Cardiac septum (tissue), 1 donor: ENCODE data around the gene KCTD5. TPM values are rescaled to one million over a fixed set of nuclear protein-coding genes. Genes with fewer than 3 reads are reported as not detected.
"Not testable (repeated sequence)": the region's sequence is repeated elsewhere in the genome, so short reads cannot be mapped to it uniquely, and the experiment has no call there.

Source experiments
- DNase-seq: peaks from one replicate; pipeline ENCODE4 v3.0.0-alpha.2; 2020; ENCODE audit warnings: low spot score
- intact Hi-C: fragments of 100-400 bp; cut with DNase I; formaldehyde crosslinking; loops from one replicate; pipeline ENCODE4 v1.14.0; 2022
- long read RNA-seq: library from polyadenylated mRNA; unstranded; transcript quantifications from one replicate; pipeline ENCODE4 v2.0.0, GENCODE V29; 2021
- total RNA-seq: library from RNA; stranded (reverse); fragmentation: NEBNext Ultra II Directional; extraction: Animal tissue kit (Norgen Biotek cat#: 25700); gene quantifications from one replicate; pipeline ENCODE4 v1.2.1, GENCODE V29; 2021
- donor health status: DM: no; HTN: no; CAD: no.

KCTD5 gene
- 13.9 TPM for total RNA-seq
- long read RNA-seq, transcript KCTD5-201 (6 exons, 2,482 nt) = major isoform, 27 of 35 reads
- long read RNA-seq, partial matches to known transcripts = 5 of 35 reads
- long read RNA-seq, other reads (novel, unspliced or antisense) = 3 of 35 reads

- DNase-seq = peak; percentile 98
- intact Hi-C loops = loop anchor here (5.0 kb wide), 1 partner anchor 40 kb away; the partner anchor contains the start of gene PRSS27
Observed at GRCh38 chr16:2682209-2683021, at the start of gene KCTD5. TSS of gene KCTD5 (plus strand) at chr16:2682523. CDS start at chr16:2682549, 26 bp downstream.

GRCh38 chr16:2639071-2639721 is 43.1 kb upstream of the KCTD5 start:
- intact Hi-C loops, DNase-seq: not testable (repeated sequence)

GRCh38 chr16:2639722-2640072 is 42.6 kb upstream of the KCTD5 start:
- DNase-seq, intact Hi-C loops: not testable (repeated sequence)

- intact Hi-C loops, DNase-seq: not testable (repeated sequence)
Observed at GRCh38 chr16:2642561-2642960, 39.8 kb upstream of the KCTD5 start.

- intact Hi-C loops, DNase-seq: not testable (repeated sequence)
Observed at GRCh38 chr16:2644754-2645453, 37.4 kb upstream of the KCTD5 start.

GRCh38 chr16:2651268-2651871 is 31.0 kb upstream of the KCTD5 start:
- intact Hi-C loops, DNase-seq: not testable (repeated sequence)

GRCh38 chr16:2653915-2654314 is 28.4 kb upstream of the KCTD5 start:
- intact Hi-C loops, DNase-seq: not testable (repeated sequence)

GRCh38 chr16:2654949-2655348 is 27.4 kb upstream of the KCTD5 start:
- intact Hi-C loops, DNase-seq: not testable (repeated sequence)

GRCh38 chr16:2656985-2657384 is 25.3 kb upstream of the KCTD5 start:
- no peak for DNase-seq

GRCh38 chr16:2657803-2658202 is 24.5 kb upstream of the KCTD5 start:
- intact Hi-C loops, DNase-seq: not testable (repeated sequence)

More at GRCh38 chr16:2656985-2657384, 25.3 kb upstream of the KCTD5 start:
- intact Hi-C loops = no loop called here

- intact Hi-C loops, DNase-seq: not testable (repeated sequence)
Observed at GRCh38 chr16:2659560-2659959, 22.8 kb upstream of the KCTD5 start.

- intact Hi-C loops, DNase-seq: not testable (repeated sequence)
Observed at GRCh38 chr16:2660014-2660662, 22.2 kb upstream of the KCTD5 start.

- DNase-seq, intact Hi-C loops: not testable (repeated sequence)
Observed at GRCh38 chr16:2660755-2661373, 21.5 kb upstream of the KCTD5 start.

GRCh38 chr16:2663553-2664546 is 18.5 kb upstream of the KCTD5 start:
- no peak for DNase-seq
- intact Hi-C loops = no loop called here

- no peak for DNase-seq
- intact Hi-C loops = no loop called here
Observed at GRCh38 chr16:2664574-2664982, 17.7 kb upstream of the KCTD5 start.

GRCh38 chr16:2666671-2667070 is 15.7 kb upstream of the KCTD5 start:
- intact Hi-C loops, DNase-seq: not testable (repeated sequence)

- DNase-seq, intact Hi-C loops: not testable (repeated sequence)
Observed at GRCh38 chr16:2669587-2669986, 12.7 kb upstream of the KCTD5 start.
